Neural progenitor cell (in vitro differentiated cells): Measurements from ENCODE around the gene MVD.

Experiments
- EZH2 ChIP-seq: fragments of 200-600 bp; sonication (generic); IDR thresholded peaks from 2 replicates; pipeline ENCODE4 v1.6.1; 2017; ENCODE audit warnings: antibody characterized with exemption, mild to moderate bottlenecking, moderate library complexity
- TF ChIP-seq, protein P1 (sequence below): fragments of 200-600 bp; sonication (generic); IDR thresholded peaks from 2 replicates; pipeline ENCODE4 v1.5.1; 2017; ENCODE audit warnings: antibody characterized with exemption, mild to moderate bottlenecking

DNA sequence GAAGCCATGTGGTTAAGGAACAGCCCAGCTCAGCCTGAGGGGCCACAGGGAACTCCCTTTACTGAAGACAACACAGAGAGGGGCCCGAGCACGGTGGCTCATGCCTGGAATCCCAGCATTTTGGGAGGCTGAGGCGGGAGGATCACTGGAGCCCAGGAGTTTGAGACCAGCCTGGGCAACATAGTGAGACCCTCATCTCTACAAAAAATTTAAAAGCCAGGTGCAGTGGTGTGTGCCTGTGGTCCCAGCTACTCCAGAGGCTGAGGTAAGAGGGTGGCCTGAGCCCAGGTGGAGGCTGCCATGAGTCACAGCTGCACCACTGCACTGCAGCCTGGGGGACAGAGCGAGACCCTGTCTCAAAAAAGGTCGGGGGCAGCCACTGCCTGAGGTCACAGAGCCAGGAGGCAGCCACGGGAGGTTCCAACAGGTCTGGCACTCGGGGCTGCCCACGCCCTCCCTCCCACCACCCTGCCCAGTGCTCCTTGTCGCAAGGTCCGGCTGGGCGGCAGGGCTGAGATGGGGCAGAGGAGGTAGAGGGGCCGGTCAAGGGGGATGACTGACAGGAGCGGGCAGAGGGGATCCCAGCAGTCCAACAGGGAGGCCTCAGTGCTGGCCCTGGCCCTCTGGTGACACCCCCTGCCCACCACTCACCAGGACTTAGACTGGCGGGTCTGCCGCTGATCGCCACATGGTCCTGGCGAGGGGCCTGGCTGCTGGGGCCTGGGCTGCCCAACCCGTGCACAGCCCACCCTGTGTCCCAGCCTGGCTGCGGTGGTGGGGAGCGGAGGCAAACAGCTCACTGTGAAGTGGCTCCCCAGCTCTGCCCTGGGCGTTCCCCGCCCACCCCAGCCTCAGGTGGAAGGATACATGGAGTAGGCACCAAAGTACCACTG lies 15.5 kb downstream of the MVD start:
- TF ChIP-seq, protein P1, sequence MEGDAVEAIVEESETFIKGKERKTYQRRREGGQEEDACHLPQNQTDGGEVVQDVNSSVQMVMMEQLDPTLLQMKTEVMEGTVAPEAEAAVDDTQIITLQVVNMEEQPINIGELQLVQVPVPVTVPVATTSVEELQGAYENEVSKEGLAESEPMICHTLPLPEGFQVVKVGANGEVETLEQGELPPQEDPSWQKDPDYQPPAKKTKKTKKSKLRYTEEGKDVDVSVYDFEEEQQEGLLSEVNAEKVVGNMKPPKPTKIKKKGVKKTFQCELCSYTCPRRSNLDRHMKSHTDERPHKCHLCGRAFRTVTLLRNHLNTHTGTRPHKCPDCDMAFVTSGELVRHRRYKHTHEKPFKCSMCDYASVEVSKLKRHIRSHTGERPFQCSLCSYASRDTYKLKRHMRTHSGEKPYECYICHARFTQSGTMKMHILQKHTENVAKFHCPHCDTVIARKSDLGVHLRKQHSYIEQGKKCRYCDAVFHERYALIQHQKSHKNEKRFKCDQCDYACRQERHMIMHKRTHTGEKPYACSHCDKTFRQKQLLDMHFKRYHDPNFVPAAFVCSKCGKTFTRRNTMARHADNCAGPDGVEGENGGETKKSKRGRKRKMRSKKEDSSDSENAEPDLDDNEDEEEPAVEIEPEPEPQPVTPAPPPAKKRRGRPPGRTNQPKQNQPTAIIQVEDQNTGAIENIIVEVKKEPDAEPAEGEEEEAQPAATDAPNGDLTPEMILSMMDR = no peak
- TF ChIP-seq EZH2 = no peak
